Liver (tissue), 9 donors: Measurements from ENCODE around the gene ASPA. TPM values are rescaled to one million over a fixed set of nuclear protein-coding genes. Genes with fewer than 3 reads are reported as not detected.

Experiments
- DNase-seq: peaks from one replicate; pipeline ENCODE4 v3.0.0-alpha.2; 2017; ENCODE audit warnings: low spot score
- H3K27ac ChIP-seq, 2 donors: one replicate each; pipeline ENCODE4 v1.7.0; 2013; ENCODE audit warnings: inconsistent platforms in 2 of 2, low read length in 2 of 2, control low read depth in 1 of 2, low read depth in 1 of 2, mild to moderate bottlenecking in 1 of 2
- H3K27me3 ChIP-seq, 4 donors: one replicate each; pipeline versions ENCODE4 v1.6.1 to v1.7.0; 2013; ENCODE audit warnings: low read length in 3 of 4, inconsistent platforms in 1 of 4, mild to moderate bottlenecking in 1 of 4, moderate library complexity in 1 of 4; ENCODE audit not compliant: control insufficient read depth in 4 of 4, insufficient read depth in 4 of 4
- H3K36me3 ChIP-seq, 4 donors: one replicate each; pipeline versions ENCODE4 v1.6.1 to v1.7.0; 2013; ENCODE audit warnings: low read length in 3 of 4, mild to moderate bottlenecking in 3 of 4, low read depth in 1 of 4, moderate library complexity in 1 of 4; ENCODE audit not compliant: control insufficient read depth in 4 of 4, insufficient read depth in 3 of 4
- H3K4me1 ChIP-seq, 4 donors: one replicate each; pipeline versions ENCODE4 v1.6.1 to v1.7.0; 2013; ENCODE audit warnings: low read length in 3 of 4, mild to moderate bottlenecking in 3 of 4, moderate library complexity in 1 of 4; ENCODE audit not compliant: control insufficient read depth in 4 of 4, insufficient read depth in 4 of 4
- H3K4me3 ChIP-seq, 3 donors: one replicate each; pipeline versions ENCODE4 v1.6.1 to v1.7.0; 2013; ENCODE audit warnings: low read length in 3 of 3, control low read depth in 1 of 3, low read depth in 1 of 3, mild to moderate bottlenecking in 1 of 3
- H3K9ac ChIP-seq, 2 donors: one replicate each; pipeline ENCODE4 v1.7.0; 2013; ENCODE audit warnings: low read length in 2 of 2, mild to moderate bottlenecking in 2 of 2, moderate library complexity in 2 of 2, control low read depth in 1 of 2, low read depth in 1 of 2
- H3K9me3 ChIP-seq, 4 donors: one replicate each; pipeline versions ENCODE4 v1.6.1 to v1.7.0; 2013; ENCODE audit warnings: low read length in 3 of 4; ENCODE audit not compliant: control insufficient read depth in 4 of 4
- EGR1 ChIP-seq, 2 donors: IDR thresholded peaks; 2 replicates each; pipeline ENCODE4 v1.6.1; 2016 to 2018; ENCODE audit warnings: antibody characterized with exemption in 2 of 2, low read depth in 2 of 2
- FOXA1 ChIP-seq: IDR thresholded peaks from 2 replicates; pipeline ENCODE4 v1.6.1; 2016; ENCODE audit warnings: antibody characterized with exemption
- FOXA2 ChIP-seq: IDR thresholded peaks from 2 replicates; pipeline ENCODE4 v1.6.1; 2016; ENCODE audit warnings: antibody characterized with exemption
- HNF4A ChIP-seq, 2 donors: conservative IDR thresholded peaks; 2 replicates each; pipeline ENCODE4 v1.6.1; 2016; ENCODE audit warnings: antibody characterized with exemption in 2 of 2, mild to moderate bottlenecking in 2 of 2
- HNF4G ChIP-seq: IDR thresholded peaks from 2 replicates; pipeline ENCODE4 v1.6.1; 2016; ENCODE audit warnings: antibody characterized with exemption
- JUND ChIP-seq, 2 donors: IDR thresholded peaks; 2 replicates each; pipeline ENCODE4 v1.6.1; 2016; ENCODE audit warnings: antibody characterized with exemption in 2 of 2
- NR2F2 ChIP-seq: IDR thresholded peaks from 2 replicates; pipeline ENCODE4 v1.6.1; 2016; ENCODE audit warnings: antibody characterized with exemption
- RAD21 ChIP-seq, 2 donors: IDR thresholded peaks; 2 replicates each; pipeline ENCODE4 v1.6.1; 2016; ENCODE audit warnings: antibody characterized with exemption in 2 of 2, mild to moderate bottlenecking in 2 of 2
- RXRA ChIP-seq, 2 donors: IDR thresholded peaks; 2 replicates each; pipeline ENCODE4 v1.6.1; 2017 to 2018; ENCODE audit warnings: antibody characterized with exemption in 2 of 2, mild to moderate bottlenecking in 1 of 2
- SP1 ChIP-seq: IDR thresholded peaks from 2 replicates; pipeline ENCODE4 v1.6.1; 2018; ENCODE audit warnings: antibody characterized with exemption, mild to moderate bottlenecking
- YY1 ChIP-seq: IDR thresholded peaks from 2 replicates; pipeline ENCODE4 v1.6.1; 2016; ENCODE audit warnings: antibody characterized with exemption, mild to moderate bottlenecking
- WGBS: extraction: QIAGEN DNeasy Blood & Tissue Kit; methylation state at CpG from one replicate; pipeline ENCODE4 v1.1.7; 2013; 5-methylcytosine and 5-hydroxymethylcytosine counted together
- polyA plus RNA-seq, 2 donors: library from polyadenylated mRNA; stranded (reverse) in 1 of 2; unstranded in 1 of 2; fragments of 200-250 nt in 1 of 2; fragments of >200 nt in 1 of 2; fragmentation: Nextera tagmentation in 1 of 2; extraction: Ambion mirVana in 1 of 2; gene quantifications; one replicate each; pipeline versions ENCODE4 v1.2.1 to v1.2.3, GENCODE V29; 2013 to 2015
- total RNA-seq, 2 donors: library from RNA; depleted of rRNA; stranded (reverse); fragments of >200 nt; gene quantifications; one replicate each; pipeline ENCODE4 v1.2.3, GENCODE V29; 2014
- TF ChIP-seq, protein P1 (sequence below): fragments of 150-350 bp; IDR thresholded peaks from 2 replicates; pipeline ENCODE4 v1.5.1; 2017; ENCODE audit warnings: improper control_type of control experiment, low read depth, low read length; ENCODE audit not compliant: missing input control
- donor health status: healthy.
- donor health status: healthy.
- donor health status: healthy.
- donor health status: healthy.
- donor health status: healthy.

The ASPA gene
- total and polyA plus RNA-seq, 4 donors: 0.89 to 4.7 (median 1.9) TPM

DNA sequence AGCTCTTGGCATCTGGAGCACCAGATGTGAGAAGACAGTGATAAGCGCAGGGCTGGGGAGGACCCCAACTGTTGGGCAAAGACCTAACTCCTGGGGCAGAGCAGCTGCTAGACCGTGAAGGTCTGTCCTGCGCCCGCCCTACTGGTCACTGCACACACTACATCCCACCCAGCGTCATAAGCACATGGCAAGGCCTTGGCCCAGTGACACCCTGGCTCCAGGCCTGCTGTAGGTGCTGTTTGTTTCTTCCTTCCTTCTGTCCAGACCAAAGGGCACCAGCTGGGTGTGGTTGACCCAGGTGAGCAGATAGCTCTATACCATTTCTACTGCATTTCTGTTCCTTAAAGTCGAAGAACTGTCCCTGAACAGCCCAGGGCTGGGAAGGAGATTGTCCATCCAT is 75.4 kb downstream of the ASPA start (continued):
- TF ChIP-seq, protein P1, sequence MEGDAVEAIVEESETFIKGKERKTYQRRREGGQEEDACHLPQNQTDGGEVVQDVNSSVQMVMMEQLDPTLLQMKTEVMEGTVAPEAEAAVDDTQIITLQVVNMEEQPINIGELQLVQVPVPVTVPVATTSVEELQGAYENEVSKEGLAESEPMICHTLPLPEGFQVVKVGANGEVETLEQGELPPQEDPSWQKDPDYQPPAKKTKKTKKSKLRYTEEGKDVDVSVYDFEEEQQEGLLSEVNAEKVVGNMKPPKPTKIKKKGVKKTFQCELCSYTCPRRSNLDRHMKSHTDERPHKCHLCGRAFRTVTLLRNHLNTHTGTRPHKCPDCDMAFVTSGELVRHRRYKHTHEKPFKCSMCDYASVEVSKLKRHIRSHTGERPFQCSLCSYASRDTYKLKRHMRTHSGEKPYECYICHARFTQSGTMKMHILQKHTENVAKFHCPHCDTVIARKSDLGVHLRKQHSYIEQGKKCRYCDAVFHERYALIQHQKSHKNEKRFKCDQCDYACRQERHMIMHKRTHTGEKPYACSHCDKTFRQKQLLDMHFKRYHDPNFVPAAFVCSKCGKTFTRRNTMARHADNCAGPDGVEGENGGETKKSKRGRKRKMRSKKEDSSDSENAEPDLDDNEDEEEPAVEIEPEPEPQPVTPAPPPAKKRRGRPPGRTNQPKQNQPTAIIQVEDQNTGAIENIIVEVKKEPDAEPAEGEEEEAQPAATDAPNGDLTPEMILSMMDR: no peak
- TF ChIP-seq JUND (IDR thresholded peaks at IDR 0.05) (no peak), YY1 (no peak), NR2F2 (no peak)

DNA sequence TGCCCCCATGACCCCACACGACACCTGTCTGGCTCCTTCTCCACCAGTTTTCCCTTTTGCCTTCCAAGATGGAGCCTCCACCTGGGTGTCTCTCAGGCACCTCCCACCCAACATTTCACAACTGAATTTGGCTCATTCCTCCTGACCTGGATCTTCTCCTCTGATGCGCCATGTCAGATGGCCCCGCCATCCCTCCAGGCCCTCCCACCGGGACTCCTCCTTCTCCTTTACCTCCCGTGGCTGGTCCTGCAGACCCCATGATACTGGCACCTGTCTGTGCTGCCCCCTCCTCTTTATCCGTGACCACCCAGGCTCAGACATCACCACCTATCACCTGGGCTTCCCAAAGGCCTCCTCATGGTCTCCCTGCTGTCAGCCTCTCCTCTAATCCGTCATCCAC is 77.1 kb downstream of the ASPA start:
- H3K9ac ChIP-seq: no peak overlapping the region
- no peak overlapping the region for H3K4me3 ChIP-seq
- H3K4me1 ChIP-seq: no peaks in the 10 kb centered on the region
- no peaks in the 10 kb centered on the region for H3K36me3 ChIP-seq
- H3K9me3 ChIP-seq: no peaks in the 10 kb centered on the region
- no peak for DNase-seq
- WGBS: 92% methylated on average over 7 of the region's 7 CpGs
- H3K27ac ChIP-seq: no peak overlapping the region
- TF ChIP-seq NR2F2: no peak
- TF ChIP-seq RXRA (IDR thresholded peaks at IDR 0.05): no peak
- no peak for TF ChIP-seq RAD21 (IDR thresholded peaks at IDR 0.05)
- no peak for TF ChIP-seq SP1
- no peak for TF ChIP-seq HNF4A (conservative IDR thresholded peaks at IDR 0.05)
- no peak for TF ChIP-seq FOXA2
- TF ChIP-seq HNF4G: no peak
- TF ChIP-seq, protein P1: no peak
- no peak for TF ChIP-seq FOXA1
- no peak for TF ChIP-seq EGR1 (IDR thresholded peaks at IDR 0.05; ENCODE audit: low read depth in 2 of 2)
- no peak for TF ChIP-seq JUND (IDR thresholded peaks at IDR 0.05)
- H3K27me3 ChIP-seq: no peaks in the 10 kb centered on the region

Other genes with a start within 250 kb of the ASPA start
- not detected for gene OR3A1, start 177.6 kb upstream of the ASPA start, total RNA-seq
- not detected for gene OR3A1, start 177.6 kb upstream of the ASPA start, polyA plus RNA-seq
- not detected for gene OR3A2, start 89.7 kb upstream of the ASPA start, total RNA-seq
- not detected for gene OR3A2, start 89.7 kb upstream of the ASPA start, polyA plus RNA-seq
- gene OR1E1, start 77.6 kb upstream of the ASPA start, total RNA-seq: not detected
- gene OR1E1, start 77.6 kb upstream of the ASPA start, polyA plus RNA-seq: not detected
- gene OR3A3, start 64.6 kb upstream of the ASPA start, total RNA-seq: not detected
- not detected for gene OR3A3, start 64.6 kb upstream of the ASPA start, polyA plus RNA-seq
- gene OR1E2, start 42.2 kb upstream of the ASPA start, total RNA-seq: under 1 TPM in 1 of 2 donors, not detected in 1; 0.08 TPM
- gene OR1E2, start 42.2 kb upstream of the ASPA start, polyA plus RNA-seq: not detected
- under 1 TPM; 0.19 to 0.42 TPM for gene SPATA22, start 4.2 kb upstream of the ASPA start, total RNA-seq
- under 1 TPM in 1 of 2 donors, not detected in 1; 0.89 TPM for gene SPATA22, start 4.2 kb upstream of the ASPA start, polyA plus RNA-seq
- under 1 TPM; 0.19 to 0.33 TPM for gene TRPV3, start 81.8 kb downstream of the ASPA start, total RNA-seq
- gene TRPV3, start 81.8 kb downstream of the ASPA start, polyA plus RNA-seq: under 1 TPM; 0.04 to 0.38 TPM
- gene TRPV1, start 133.4 kb downstream of the ASPA start, total RNA-seq: 10 to 100 TPM in 1 of 2 donors, 1 to 10 TPM in 1; 2.5 to 12.7 TPM
- 1 to 10 TPM; 3.0 to 3.7 TPM for gene TRPV1, start 133.4 kb downstream of the ASPA start, polyA plus RNA-seq
- 10 to 100 TPM in 1 of 2 donors, 1 to 10 TPM in 1; 9.3 to 66.6 TPM for gene SHPK, start 160.3 kb downstream of the ASPA start, total RNA-seq
- 10 to 100 TPM; 16.5 to 17.4 TPM for gene SHPK, start 160.3 kb downstream of the ASPA start, polyA plus RNA-seq
- gene CTNS, start 160.8 kb downstream of the ASPA start, total RNA-seq: 10 to 100 TPM in 1 of 2 donors, 1 to 10 TPM in 1; 8.1 to 15.3 TPM
- gene CTNS, start 160.8 kb downstream of the ASPA start, polyA plus RNA-seq: 10 to 100 TPM in 1 of 2 donors, 1 to 10 TPM in 1; 6.6 to 11.0 TPM
- gene TAX1BP3, start 192.6 kb downstream of the ASPA start, total RNA-seq: 10 to 100 TPM; 11.9 to 19.8 TPM
- 10 to 100 TPM; 20.1 to 27.7 TPM for gene TAX1BP3, start 192.6 kb downstream of the ASPA start, polyA plus RNA-seq
- gene EMC6, start 192.8 kb downstream of the ASPA start, total RNA-seq: 10 to 100 TPM; 12.3 to 15.3 TPM
- gene EMC6, start 192.8 kb downstream of the ASPA start, polyA plus RNA-seq: 100 to 1,000 TPM in 1 of 2 donors, 10 to 100 TPM in 1; 80.0 to 107 TPM
- 1 to 10 TPM; 1.2 to 1.8 TPM for gene P2RX5, start 220.2 kb downstream of the ASPA start, total RNA-seq
- 1 to 10 TPM in 1 of 2 donors, under 1 TPM in 1; 0.31 to 1.1 TPM for gene P2RX5, start 220.2 kb downstream of the ASPA start, polyA plus RNA-seq
- 1 to 10 TPM in 1 of 2 donors, under 1 TPM in 1; 0.08 to 5.8 TPM for gene HASPIN, start 247.9 kb downstream of the ASPA start, total RNA-seq
- gene HASPIN, start 247.9 kb downstream of the ASPA start, polyA plus RNA-seq: under 1 TPM in 1 of 2 donors, not detected in 1; 0.28 TPM